ENCODE data around the gene NDUFS5. TPM values are rescaled to one million over a fixed set of nuclear protein-coding genes. Genes with fewer than 3 reads are reported as not detected.
"Not testable (repeated sequence)": the region's sequence is repeated elsewhere in the genome, so short reads cannot be mapped to it uniquely, and the experiment has no call there.

The NDUFS5 gene
- total RNA-seq, 1 experiment from 2014 or later, result 259 TPM

- no peak overlapping the region for H3K4me3 ChIP-seq (ENCODE audit: low read length)
- no peak overlapping the region for H2AFZ ChIP-seq (ENCODE audit: low read length)
- H3K4me1 ChIP-seq (ENCODE audit: low read length), result peaks cover 4% of the 10 kb centered on the region
- H3K27me3 ChIP-seq (ENCODE audit: low read length), result no peaks in the 10 kb centered on the region
- H3K9ac ChIP-seq (ENCODE audit: low read length), result no peak overlapping the region
- DNase-seq, result no peak
- no peak overlapping the region for H3K27ac ChIP-seq (ENCODE audit: low read length)
- H4K20me1 ChIP-seq (ENCODE audit: insufficient read depth, low read depth, low read length), result no peaks in the 10 kb centered on the region
- H3K9me3 ChIP-seq (ENCODE audit: low read length), result no peaks in the 10 kb centered on the region
- H3K79me2 ChIP-seq (ENCODE audit: low read length), result no peaks in the 10 kb centered on the region
- H3K36me3 ChIP-seq (ENCODE audit: insufficient read depth, low read length), result no peaks in the 10 kb centered on the region
- H3K9me2 ChIP-seq (replicated peaks; ENCODE audit: insufficient read depth, low read length), result no peaks in the 10 kb centered on the region
- no peak overlapping the region for H3K4me2 ChIP-seq (ENCODE audit: low read depth, low read length, poor library complexity, severe bottlenecking)
Measured at GRCh38 chr1:39063191-39063590, 37.0 kb downstream of the NDUFS5 start.

- no peaks in the 10 kb centered on the region for H4K20me1 ChIP-seq (ENCODE audit: insufficient read depth, low read depth, low read length)
- H3K4me1 ChIP-seq (ENCODE audit: low read length), result peaks cover 4% of the 10 kb centered on the region
- no peaks in the 10 kb centered on the region for H3K27me3 ChIP-seq (ENCODE audit: low read length)
- no peaks in the 10 kb centered on the region for H3K9me2 ChIP-seq (replicated peaks; ENCODE audit: insufficient read depth, low read length)
- H3K4me3 ChIP-seq (ENCODE audit: low read length), result no peak overlapping the region
- H3K9me3 ChIP-seq (ENCODE audit: low read length), result no peaks in the 10 kb centered on the region
- H3K4me2 ChIP-seq (ENCODE audit: low read depth, low read length, poor library complexity, severe bottlenecking), result no peak overlapping the region
- H3K9ac ChIP-seq (ENCODE audit: low read length), result no peak overlapping the region
- H3K27ac ChIP-seq (ENCODE audit: low read length), result no peak overlapping the region
- no peak overlapping the region for H2AFZ ChIP-seq (ENCODE audit: low read length)
- H3K79me2 ChIP-seq (ENCODE audit: low read length), result no peaks in the 10 kb centered on the region
- no peak for DNase-seq
- H3K36me3 ChIP-seq (ENCODE audit: insufficient read depth, low read length), result no peaks in the 10 kb centered on the region
Measured at GRCh38 chr1:39063775-39064174, 37.6 kb downstream of the NDUFS5 start.

- Histone ChIP-seq H2AFZ (ENCODE audit: low read length) (no peak overlapping the region), H3K4me3 (ENCODE audit: low read length) (no peak overlapping the region), H3K4me2 (ENCODE audit: low read depth, low read length, poor library complexity, severe bottlenecking) (no peak overlapping the region), H3K27me3 (ENCODE audit: low read length) (no peaks in the 10 kb centered on the region), H3K9me3 (ENCODE audit: low read length) (no peaks in the 10 kb centered on the region), H3K27ac (ENCODE audit: low read length) (no peak overlapping the region), H3K36me3 (ENCODE audit: insufficient read depth, low read length) (no peaks in the 10 kb centered on the region), H3K9me2 (replicated peaks; ENCODE audit: insufficient read depth, low read length) (no peaks in the 10 kb centered on the region), H3K9ac (ENCODE audit: low read length) (no peak overlapping the region), H4K20me1 (ENCODE audit: insufficient read depth, low read depth, low read length) (no peaks in the 10 kb centered on the region), H3K4me1 (ENCODE audit: low read length) (peaks cover 4% of the 10 kb centered on the region), H3K79me2 (ENCODE audit: low read length) (no peaks in the 10 kb centered on the region)
- DNase-seq, result no peak
Measured at GRCh38 chr1:39065542-39065941, 39.4 kb downstream of the NDUFS5 start.

- H3K9ac ChIP-seq (ENCODE audit: low read length); H4K20me1 ChIP-seq (ENCODE audit: insufficient read depth, low read depth, low read length); H3K27me3 ChIP-seq (ENCODE audit: low read length); H3K4me3 ChIP-seq (ENCODE audit: low read length); H3K9me2 ChIP-seq (replicated peaks; ENCODE audit: insufficient read depth, low read length); H3K27ac ChIP-seq (ENCODE audit: low read length); DNase-seq; H3K4me2 ChIP-seq (ENCODE audit: low read depth, low read length, poor library complexity, severe bottlenecking); H2AFZ ChIP-seq (ENCODE audit: low read length); H3K9me3 ChIP-seq (ENCODE audit: low read length); H3K4me1 ChIP-seq (ENCODE audit: low read length); H3K36me3 ChIP-seq (ENCODE audit: insufficient read depth, low read length); H3K79me2 ChIP-seq (ENCODE audit: low read length): not testable (repeated sequence)
Measured at GRCh38 chr1:39068227-39068626, 42.1 kb downstream of the NDUFS5 start.

GRCh38 chr1:39071557-39071956 is 45.4 kb downstream of the NDUFS5 start:
- H3K4me3 ChIP-seq (ENCODE audit: low read length); H3K79me2 ChIP-seq (ENCODE audit: low read length); H3K9me2 ChIP-seq (replicated peaks; ENCODE audit: insufficient read depth, low read length); H3K9ac ChIP-seq (ENCODE audit: low read length); H3K4me2 ChIP-seq (ENCODE audit: low read depth, low read length, poor library complexity, severe bottlenecking); H4K20me1 ChIP-seq (ENCODE audit: insufficient read depth, low read depth, low read length); DNase-seq; H2AFZ ChIP-seq (ENCODE audit: low read length); H3K9me3 ChIP-seq (ENCODE audit: low read length); H3K27ac ChIP-seq (ENCODE audit: low read length); H3K36me3 ChIP-seq (ENCODE audit: insufficient read depth, low read length); H3K4me1 ChIP-seq (ENCODE audit: low read length); H3K27me3 ChIP-seq (ENCODE audit: low read length): not testable (repeated sequence)

- Histone ChIP-seq H4K20me1 (ENCODE audit: insufficient read depth, low read depth, low read length) (no peaks in the 10 kb centered on the region), H3K36me3 (ENCODE audit: insufficient read depth, low read length) (no peaks in the 10 kb centered on the region), H3K9ac (ENCODE audit: low read length) (no peak overlapping the region), H2AFZ (ENCODE audit: low read length) (no peak overlapping the region), H3K4me2 (ENCODE audit: low read depth, low read length, poor library complexity, severe bottlenecking) (no peak overlapping the region), H3K27ac (ENCODE audit: low read length) (no peak overlapping the region), H3K9me2 (replicated peaks; ENCODE audit: insufficient read depth, low read length) (no peaks in the 10 kb centered on the region), H3K9me3 (ENCODE audit: low read length) (no peaks in the 10 kb centered on the region), H3K4me1 (ENCODE audit: low read length) (no peaks in the 10 kb centered on the region), H3K4me3 (ENCODE audit: low read length) (no peak overlapping the region), H3K79me2 (ENCODE audit: low read length) (no peaks in the 10 kb centered on the region), H3K27me3 (ENCODE audit: low read length) (no peaks in the 10 kb centered on the region)
- no peak for DNase-seq
Measured at GRCh38 chr1:39076127-39076798, 50.1 kb downstream of the NDUFS5 start.

GRCh38 chr1:39076799-39077148 is 50.6 kb downstream of the NDUFS5 start:
- Histone ChIP-seq H3K79me2 (ENCODE audit: low read length) (no peaks in the 10 kb centered on the region), H3K9me3 (ENCODE audit: low read length) (no peaks in the 10 kb centered on the region), H3K27ac (ENCODE audit: low read length) (no peak overlapping the region), H3K36me3 (ENCODE audit: insufficient read depth, low read length) (no peaks in the 10 kb centered on the region), H3K4me1 (ENCODE audit: low read length) (no peaks in the 10 kb centered on the region), H2AFZ (ENCODE audit: low read length) (no peak overlapping the region), H3K9ac (ENCODE audit: low read length) (no peak overlapping the region), H3K4me2 (ENCODE audit: low read depth, low read length, poor library complexity, severe bottlenecking) (no peak overlapping the region), H3K27me3 (ENCODE audit: low read length) (no peaks in the 10 kb centered on the region), H3K9me2 (replicated peaks; ENCODE audit: insufficient read depth, low read length) (no peaks in the 10 kb centered on the region), H4K20me1 (ENCODE audit: insufficient read depth, low read depth, low read length) (no peaks in the 10 kb centered on the region), H3K4me3 (ENCODE audit: low read length) (no peak overlapping the region)
- no peak for DNase-seq

GRCh38 chr1:39080269-39080826 is 54.2 kb downstream of the NDUFS5 start:
- Histone ChIP-seq H3K27me3 (ENCODE audit: low read length) (no peaks in the 10 kb centered on the region), H3K36me3 (ENCODE audit: insufficient read depth, low read length) (no peaks in the 10 kb centered on the region), H3K9ac (ENCODE audit: low read length) (no peak overlapping the region), H3K27ac (ENCODE audit: low read length) (no peak overlapping the region), H4K20me1 (ENCODE audit: insufficient read depth, low read depth, low read length) (no peaks in the 10 kb centered on the region), H3K4me2 (ENCODE audit: low read depth, low read length, poor library complexity, severe bottlenecking) (no peak overlapping the region), H3K79me2 (ENCODE audit: low read length) (no peaks in the 10 kb centered on the region), H3K9me3 (ENCODE audit: low read length) (no peaks in the 10 kb centered on the region), H2AFZ (ENCODE audit: low read length) (no peak overlapping the region), H3K4me1 (ENCODE audit: low read length) (no peaks in the 10 kb centered on the region), H3K4me3 (ENCODE audit: low read length) (no peak overlapping the region), H3K9me2 (replicated peaks; ENCODE audit: insufficient read depth, low read length) (no peaks in the 10 kb centered on the region)
- DNase-seq, result no peak
